Omental fat pad (tissue), 4 donors: ENCODE measurements around the gene CDK5RAP3. TPM values are rescaled to one million over a fixed set of nuclear protein-coding genes. Genes with fewer than 3 reads are reported as not detected.

Experiments used
- ATAC-seq: fragments of 150-250 bp; one replicate; pipeline ENCODE4 v1.9.1; 2016; ENCODE audit warnings: mild to moderate bottlenecking, moderate library complexity; ENCODE audit not compliant: low FRiP score
- DNase-seq: peaks from one replicate; pipeline ENCODE4 v3.0.0-alpha.2; 2019; ENCODE audit warnings: low spot score
- total RNA-seq, 4 donors: library from RNA; depleted of rRNA; stranded (reverse); fragments of >200 nt; gene quantifications; one replicate each; pipeline ENCODE4 v1.1.0, GENCODE V29; 2016
- TF ChIP-seq, protein P1 (sequence below), 3 donors: fragments of 450-650 bp; IDR thresholded peaks; one replicate each; pipeline ENCODE4 v1.5.1; 2016 to 2017; ENCODE audit warnings: antibody characterized with exemption in 3 of 3, mild to moderate bottlenecking in 3 of 3, moderate library complexity in 2 of 3

Gene CDK5RAP3
- total RNA-seq, 4 donors from 2014 or later = 72.4 to 156 (median 100) TPM

DNA sequence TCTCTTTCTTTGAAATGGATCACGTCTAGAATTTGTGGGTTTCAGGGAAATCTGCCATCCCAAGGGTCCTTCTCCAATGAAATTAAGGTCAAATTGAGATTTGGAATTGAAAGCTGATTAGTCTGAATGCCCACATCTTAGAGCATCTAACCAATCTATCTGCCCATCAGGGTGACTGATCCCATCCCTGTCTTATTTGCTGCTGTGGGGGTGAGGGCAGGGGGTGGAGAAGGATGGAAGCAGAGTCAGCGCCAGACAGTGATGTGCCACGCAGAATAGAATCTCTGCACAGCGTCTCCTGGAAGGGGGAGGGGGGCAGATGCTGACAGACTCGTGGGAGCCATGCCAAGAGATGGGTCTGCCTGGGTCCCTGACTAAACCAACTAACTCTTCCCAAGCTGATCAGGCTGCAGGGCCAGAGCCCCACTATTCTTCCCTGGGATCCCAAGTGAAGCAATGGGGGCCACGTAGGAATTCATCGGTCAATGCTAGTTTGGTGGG lies 32.1 kb downstream of the CDK5RAP3 start:
- TF ChIP-seq, protein P1, sequence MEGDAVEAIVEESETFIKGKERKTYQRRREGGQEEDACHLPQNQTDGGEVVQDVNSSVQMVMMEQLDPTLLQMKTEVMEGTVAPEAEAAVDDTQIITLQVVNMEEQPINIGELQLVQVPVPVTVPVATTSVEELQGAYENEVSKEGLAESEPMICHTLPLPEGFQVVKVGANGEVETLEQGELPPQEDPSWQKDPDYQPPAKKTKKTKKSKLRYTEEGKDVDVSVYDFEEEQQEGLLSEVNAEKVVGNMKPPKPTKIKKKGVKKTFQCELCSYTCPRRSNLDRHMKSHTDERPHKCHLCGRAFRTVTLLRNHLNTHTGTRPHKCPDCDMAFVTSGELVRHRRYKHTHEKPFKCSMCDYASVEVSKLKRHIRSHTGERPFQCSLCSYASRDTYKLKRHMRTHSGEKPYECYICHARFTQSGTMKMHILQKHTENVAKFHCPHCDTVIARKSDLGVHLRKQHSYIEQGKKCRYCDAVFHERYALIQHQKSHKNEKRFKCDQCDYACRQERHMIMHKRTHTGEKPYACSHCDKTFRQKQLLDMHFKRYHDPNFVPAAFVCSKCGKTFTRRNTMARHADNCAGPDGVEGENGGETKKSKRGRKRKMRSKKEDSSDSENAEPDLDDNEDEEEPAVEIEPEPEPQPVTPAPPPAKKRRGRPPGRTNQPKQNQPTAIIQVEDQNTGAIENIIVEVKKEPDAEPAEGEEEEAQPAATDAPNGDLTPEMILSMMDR (IDR thresholded peaks at IDR 0.05) = no peak
- DNase-seq = no peak
- no peak for ATAC-seq

DNA sequence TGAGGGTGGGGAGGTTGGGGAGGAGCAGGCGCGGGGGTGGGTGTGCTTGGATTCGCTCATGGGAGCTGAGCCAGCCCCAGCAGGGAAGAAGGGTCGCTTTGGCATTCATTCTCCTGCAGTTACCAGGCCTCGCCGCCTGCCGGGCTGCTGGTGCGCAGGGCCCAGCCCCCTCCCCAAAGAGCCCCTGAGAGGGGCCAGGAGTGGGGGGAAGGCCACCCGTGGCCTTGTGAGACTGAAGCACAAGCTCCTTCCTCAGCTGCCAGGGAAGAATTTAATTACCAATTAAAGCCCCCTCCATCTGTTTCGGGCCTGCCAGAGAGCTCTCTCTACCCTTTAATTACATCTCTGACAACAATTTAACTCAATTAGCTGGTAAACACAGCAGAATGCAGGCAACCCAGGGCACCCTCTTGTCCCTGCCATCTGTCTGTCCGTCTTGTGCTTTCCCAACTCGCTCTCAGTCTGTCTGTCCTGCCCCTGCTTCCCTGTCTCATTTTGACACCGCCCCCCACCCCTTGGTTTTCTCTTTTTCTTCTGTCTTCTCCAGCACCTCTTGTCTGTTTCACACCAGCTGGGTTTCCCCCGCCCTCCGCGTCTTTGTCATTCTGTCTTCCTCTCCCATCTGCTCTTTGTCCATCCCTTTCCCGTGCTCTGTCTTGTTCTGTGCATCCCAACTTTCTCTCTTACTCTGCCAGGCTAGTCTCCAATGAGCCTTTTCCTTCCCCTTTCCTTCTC lies 32.7 kb downstream of the CDK5RAP3 start:
- TF ChIP-seq, protein P1 (IDR thresholded peaks at IDR 0.05) = no peak
- ATAC-seq (no peak), DNase-seq (no peak)

DNA sequence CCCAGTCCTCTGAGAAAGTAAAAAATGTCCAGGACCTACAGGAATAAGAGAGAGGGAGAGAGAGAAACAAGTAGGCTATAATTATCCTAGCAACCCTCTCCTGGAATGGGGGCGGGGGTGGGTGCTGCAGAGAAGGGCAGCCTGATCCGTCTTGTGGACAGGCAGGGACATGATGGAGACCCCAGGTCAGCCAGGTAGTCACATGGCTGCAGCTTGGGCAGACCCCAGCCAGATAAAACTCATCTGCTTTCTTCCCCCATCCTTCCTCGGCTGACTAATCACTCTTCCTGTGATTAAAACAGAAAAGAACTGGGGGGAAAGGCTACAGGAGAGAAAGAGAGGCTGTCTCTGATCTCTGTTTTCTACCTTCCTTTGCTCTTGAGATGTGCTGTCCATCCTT lies 34.1 kb downstream of the CDK5RAP3 start:
- TF ChIP-seq, protein P1 (IDR thresholded peaks at IDR 0.05) = no peak
- DNase-seq = no peak
- ATAC-seq = no peak

DNA sequence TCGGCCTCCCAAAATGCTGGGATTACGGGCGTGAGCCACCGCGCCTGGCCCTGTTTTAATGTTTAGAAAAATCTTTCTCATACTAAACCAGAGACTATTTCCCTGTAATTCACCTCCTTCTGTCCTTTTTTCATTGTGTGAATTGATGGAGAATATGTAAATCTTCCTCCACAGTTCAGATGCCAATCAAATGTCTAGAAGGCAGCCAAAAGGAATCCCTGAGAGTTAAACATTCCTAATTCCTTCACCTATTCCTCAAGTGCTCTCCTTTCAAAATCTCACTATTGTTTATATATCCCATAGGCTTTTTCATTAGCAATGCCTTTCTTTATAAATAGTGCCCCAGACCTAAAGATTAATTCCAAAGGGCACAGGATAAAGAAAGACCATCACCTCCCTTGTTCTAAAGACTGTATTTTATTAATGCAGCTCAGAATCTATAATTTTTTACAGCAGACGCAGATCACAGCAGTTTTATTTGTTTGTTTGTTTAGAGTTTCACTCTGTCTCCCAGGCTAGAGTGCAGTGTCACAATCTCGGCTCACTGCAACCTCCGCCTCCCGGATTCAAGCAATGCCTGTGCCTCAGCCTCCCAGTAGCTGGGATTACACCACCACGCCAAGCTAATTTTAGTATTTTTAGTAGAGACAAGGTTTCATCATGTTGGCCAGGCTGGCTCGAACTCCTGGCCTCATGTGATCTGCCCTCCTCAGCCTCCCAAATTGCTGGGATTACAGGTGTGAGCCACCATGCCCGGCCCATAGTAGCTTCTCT lies 36.2 kb downstream of the CDK5RAP3 start:
- TF ChIP-seq, protein P1 (IDR thresholded peaks at IDR 0.05) = no peak
- ATAC-seq (no peak), DNase-seq (no peak)

DNA sequence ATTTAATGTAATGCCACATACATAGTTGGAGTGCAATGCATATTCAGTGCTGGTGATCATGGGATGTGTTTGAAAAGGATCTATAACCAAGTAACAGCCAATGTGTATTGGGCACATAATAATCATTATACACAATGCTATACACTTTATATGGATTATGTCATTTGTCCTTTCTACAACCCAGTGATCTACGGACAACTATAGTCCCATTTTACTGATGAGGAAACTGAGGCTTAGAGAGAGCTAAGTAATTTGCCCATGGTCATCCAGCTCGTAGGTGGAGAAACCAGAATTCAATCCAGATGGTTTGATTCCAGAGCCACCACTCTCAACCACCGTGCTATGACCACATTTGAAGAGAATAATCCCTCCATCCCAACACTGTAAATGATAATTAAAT lies 39.3 kb downstream of the CDK5RAP3 start:
- DNase-seq (no peak), ATAC-seq (no peak)
- TF ChIP-seq, protein P1 (IDR thresholded peaks at IDR 0.05) = no peak

DNA sequence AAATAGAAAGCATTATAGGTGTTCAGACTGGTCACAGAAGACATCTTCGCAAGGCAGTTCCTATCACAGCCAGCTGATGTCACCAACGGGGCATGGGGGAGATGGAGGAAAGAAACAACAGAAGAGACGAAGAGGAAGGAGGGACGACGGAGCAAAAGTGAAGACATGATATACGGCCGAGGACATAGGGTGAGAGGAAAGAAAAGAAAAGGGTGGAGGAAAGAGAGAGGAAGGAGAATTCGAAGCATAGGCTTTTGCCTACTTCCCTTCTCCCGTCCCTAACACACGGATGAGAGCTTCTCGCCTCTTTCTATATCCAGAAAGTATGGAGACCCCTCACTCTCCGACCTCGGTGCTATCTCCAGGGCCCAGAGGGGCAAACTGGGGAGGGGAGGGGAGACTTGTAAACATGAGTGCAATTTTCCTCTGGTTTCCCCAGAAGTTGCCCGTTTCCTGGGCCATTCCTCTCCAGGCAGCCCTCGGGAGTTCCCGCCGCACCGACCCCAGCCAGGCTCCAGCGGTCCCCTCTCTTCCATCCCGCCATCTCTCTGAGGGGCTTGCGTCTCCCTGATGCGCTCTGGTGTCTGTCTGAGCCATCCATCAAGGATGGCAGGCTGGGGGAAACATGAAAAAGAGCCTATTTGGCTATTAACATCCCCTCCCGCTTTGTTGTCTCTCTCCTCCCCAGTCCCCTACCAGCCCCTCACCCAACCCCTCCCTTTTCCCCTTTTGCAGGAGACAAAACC lies 40.7 kb downstream of the CDK5RAP3 start:
- DNase-seq = no peak
- TF ChIP-seq, protein P1 (IDR thresholded peaks at IDR 0.05) = no peak
- no peak for ATAC-seq
